ENCODE measurements around the gene OLFML2A.

OLFML2A gene

DNA sequence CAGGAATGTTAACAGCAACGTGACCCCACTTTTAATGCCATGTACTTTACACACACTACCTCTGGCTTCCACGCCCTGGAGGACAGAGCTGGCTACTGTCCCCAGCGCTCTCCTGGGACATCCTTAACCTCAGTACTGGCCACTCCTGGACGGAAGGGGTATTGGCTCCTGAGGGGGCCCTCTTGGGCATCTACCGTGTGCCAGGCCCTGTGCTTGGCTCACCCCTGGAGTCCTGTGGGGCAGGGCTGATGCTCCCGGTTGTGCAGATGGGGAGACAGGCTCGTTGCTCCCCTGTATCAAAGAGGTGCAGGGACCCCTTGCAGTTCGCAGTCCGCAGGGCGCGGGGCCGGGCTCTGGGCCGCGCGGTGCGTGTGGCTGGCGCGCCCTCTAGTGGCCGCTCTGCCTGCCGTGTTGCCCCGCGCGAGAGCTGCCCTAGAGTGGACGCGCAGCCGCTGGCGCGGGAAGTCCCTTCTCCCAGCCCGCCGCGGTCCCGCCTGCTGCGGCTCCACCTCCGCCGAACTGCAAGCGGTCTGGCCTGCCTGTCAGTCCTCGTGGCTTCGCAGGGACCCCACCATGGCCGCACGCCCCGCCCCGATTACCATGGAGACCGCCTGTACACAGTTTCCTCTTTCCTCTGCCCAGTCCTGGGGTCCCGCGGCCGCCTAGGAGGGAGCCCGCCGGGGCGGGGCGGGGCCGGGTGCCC is 76.0 kb downstream of the OLFML2A start, which contains the start of gene WDR38 (continued):
- TF ChIP-seq GLIS1 (tag by site-specific recombination; IDR thresholded peaks at IDR 0.05) (peak; percentile 72; the same call in 1 of the 2 replicates), ZBTB7A (tag by site-specific recombination; IDR thresholded peaks at IDR 0.05; ENCODE audit: low read depth) (no peak), ZNF510 (tag by site-specific recombination; IDR thresholded peaks at IDR 0.05; ENCODE audit: insufficient replicate concordance) (no peak), ZNF324 (tag by site-specific recombination; IDR thresholded peaks at IDR 0.05) (peak; percentile 55; the same call in 1 of the 2 replicates), ZNF10 (tag by site-specific recombination; IDR thresholded peaks at IDR 0.05) (no peak), ZFP3 (tag by site-specific recombination; IDR thresholded peaks at IDR 0.05; ENCODE audit: low read depth) (no peak), ZNF335 (tag by site-specific recombination; conservative IDR thresholded peaks at IDR 0.05) (peak; percentile 72), YY2 (tag by site-specific recombination; IDR thresholded peaks at IDR 0.05) (0 out of 2 replicates have a peak, but pooled peaks have one; percentile 33), ZNF623 (tag by site-specific recombination; IDR thresholded peaks at IDR 0.05) (no peak), KLF9 (tag by site-specific recombination; IDR thresholded peaks at IDR 0.05; ENCODE audit: low read depth) (peak; percentile 50; the same call in 1 of the 2 replicates)
- TF ChIP-seq, protein P1, sequence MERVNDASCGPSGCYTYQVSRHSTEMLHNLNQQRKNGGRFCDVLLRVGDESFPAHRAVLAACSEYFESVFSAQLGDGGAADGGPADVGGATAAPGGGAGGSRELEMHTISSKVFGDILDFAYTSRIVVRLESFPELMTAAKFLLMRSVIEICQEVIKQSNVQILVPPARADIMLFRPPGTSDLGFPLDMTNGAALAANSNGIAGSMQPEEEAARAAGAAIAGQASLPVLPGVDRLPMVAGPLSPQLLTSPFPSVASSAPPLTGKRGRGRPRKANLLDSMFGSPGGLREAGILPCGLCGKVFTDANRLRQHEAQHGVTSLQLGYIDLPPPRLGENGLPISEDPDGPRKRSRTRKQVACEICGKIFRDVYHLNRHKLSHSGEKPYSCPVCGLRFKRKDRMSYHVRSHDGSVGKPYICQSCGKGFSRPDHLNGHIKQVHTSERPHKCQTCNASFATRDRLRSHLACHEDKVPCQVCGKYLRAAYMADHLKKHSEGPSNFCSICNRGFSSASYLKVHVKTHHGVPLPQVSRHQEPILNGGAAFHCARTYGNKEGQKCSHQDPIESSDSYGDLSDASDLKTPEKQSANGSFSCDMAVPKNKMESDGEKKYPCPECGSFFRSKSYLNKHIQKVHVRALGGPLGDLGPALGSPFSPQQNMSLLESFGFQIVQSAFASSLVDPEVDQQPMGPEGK (tag by site-specific recombination; IDR thresholded peaks at IDR 0.05), result peak; percentile 46; the same call in 1 of the 2 replicates
- TF ChIP-seq, protein P2, sequence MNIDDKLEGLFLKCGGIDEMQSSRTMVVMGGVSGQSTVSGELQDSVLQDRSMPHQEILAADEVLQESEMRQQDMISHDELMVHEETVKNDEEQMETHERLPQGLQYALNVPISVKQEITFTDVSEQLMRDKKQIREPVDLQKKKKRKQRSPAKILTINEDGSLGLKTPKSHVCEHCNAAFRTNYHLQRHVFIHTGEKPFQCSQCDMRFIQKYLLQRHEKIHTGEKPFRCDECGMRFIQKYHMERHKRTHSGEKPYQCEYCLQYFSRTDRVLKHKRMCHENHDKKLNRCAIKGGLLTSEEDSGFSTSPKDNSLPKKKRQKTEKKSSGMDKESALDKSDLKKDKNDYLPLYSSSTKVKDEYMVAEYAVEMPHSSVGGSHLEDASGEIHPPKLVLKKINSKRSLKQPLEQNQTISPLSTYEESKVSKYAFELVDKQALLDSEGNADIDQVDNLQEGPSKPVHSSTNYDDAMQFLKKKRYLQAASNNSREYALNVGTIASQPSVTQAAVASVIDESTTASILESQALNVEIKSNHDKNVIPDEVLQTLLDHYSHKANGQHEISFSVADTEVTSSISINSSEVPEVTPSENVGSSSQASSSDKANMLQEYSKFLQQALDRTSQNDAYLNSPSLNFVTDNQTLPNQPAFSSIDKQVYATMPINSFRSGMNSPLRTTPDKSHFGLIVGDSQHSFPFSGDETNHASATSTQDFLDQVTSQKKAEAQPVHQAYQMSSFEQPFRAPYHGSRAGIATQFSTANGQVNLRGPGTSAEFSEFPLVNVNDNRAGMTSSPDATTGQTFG (tag by site-specific recombination; IDR thresholded peaks at IDR 0.05; ENCODE audit: borderline replicate concordance), result no peak
- TF ChIP-seq, protein P3, sequence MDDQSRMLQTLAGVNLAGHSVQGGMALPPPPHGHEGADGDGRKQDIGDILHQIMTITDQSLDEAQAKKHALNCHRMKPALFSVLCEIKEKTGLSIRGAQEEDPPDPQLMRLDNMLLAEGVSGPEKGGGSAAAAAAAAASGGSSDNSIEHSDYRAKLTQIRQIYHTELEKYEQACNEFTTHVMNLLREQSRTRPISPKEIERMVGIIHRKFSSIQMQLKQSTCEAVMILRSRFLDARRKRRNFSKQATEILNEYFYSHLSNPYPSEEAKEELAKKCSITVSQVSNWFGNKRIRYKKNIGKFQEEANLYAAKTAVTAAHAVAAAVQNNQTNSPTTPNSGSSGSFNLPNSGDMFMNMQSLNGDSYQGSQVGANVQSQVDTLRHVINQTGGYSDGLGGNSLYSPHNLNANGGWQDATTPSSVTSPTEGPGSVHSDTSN (CRISPR knock-in tag; IDR thresholded peaks at IDR 0.05), result peak; percentile 53; the same call in 1 of the 2 replicates
- TF ChIP-seq, protein P4, sequence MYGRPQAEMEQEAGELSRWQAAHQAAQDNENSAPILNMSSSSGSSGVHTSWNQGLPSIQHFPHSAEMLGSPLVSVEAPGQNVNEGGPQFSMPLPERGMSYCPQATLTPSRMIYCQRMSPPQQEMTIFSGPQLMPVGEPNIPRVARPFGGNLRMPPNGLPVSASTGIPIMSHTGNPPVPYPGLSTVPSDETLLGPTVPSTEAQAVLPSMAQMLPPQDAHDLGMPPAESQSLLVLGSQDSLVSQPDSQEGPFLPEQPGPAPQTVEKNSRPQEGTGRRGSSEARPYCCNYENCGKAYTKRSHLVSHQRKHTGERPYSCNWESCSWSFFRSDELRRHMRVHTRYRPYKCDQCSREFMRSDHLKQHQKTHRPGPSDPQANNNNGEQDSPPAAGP (tag by site-specific recombination; IDR thresholded peaks at IDR 0.05), result peak; percentile 70

DNA sequence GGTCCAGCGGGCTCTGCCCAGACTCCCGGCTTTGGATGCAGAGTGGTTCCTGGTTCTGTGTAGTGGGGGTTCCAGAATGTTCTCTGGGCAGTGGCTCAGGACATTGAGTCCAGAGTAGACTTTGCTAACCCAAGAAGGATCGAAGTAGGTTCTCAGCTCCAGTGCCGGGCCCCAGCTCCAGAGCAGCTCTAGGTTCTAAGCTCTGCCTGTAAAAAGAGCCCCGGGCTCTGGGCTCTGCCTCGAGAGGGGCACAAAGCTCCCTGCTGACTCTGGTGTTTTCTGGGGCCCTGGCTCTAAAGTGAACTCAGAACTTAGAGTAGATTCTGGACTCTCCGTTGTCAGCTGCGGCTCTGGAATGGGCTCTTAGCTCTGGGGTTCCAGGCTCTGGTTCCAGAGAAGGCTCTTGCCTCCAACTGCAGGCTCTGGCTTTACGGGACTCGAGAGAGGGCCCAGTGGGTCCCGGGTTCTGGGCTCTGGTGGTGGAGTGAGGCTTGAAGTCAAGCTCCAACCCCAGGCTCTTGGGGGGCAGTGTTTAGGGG is 76.7 kb downstream of the OLFML2A start:
- no peaks in the 10 kb centered on the region for H3K9me3 ChIP-seq (ENCODE audit: control insufficient read depth, insufficient read depth, low read depth, low read length)
- H3K4me1 ChIP-seq (ENCODE audit: control insufficient read depth, insufficient read depth, low read length), result no peaks in the 10 kb centered on the region
- ChIA-PET POLR2A (interaction anchor here (0.5 to 10.0 kb wide), 7 partner anchors 8 to 154 kb away, joined by 3 to 201 read pairs (median 5); partner anchors contain the start of genes ARPC5L, NR6A1, OLFML2A and RPL35), CTCF (interaction anchor here (0.5 to 31.1 kb wide), 38 partner anchors 8 to 521 kb away, joined by 3 to 1257 read pairs (median 4); partner anchors contain the start of genes ARPC5L, NR6A1, OLFML2A and RPL35)
- TF ChIP-seq ZNF341 (tag by site-specific recombination; IDR thresholded peaks at IDR 0.05; ENCODE audit: low read depth), result no peak
- TF ChIP-seq, protein P5, sequence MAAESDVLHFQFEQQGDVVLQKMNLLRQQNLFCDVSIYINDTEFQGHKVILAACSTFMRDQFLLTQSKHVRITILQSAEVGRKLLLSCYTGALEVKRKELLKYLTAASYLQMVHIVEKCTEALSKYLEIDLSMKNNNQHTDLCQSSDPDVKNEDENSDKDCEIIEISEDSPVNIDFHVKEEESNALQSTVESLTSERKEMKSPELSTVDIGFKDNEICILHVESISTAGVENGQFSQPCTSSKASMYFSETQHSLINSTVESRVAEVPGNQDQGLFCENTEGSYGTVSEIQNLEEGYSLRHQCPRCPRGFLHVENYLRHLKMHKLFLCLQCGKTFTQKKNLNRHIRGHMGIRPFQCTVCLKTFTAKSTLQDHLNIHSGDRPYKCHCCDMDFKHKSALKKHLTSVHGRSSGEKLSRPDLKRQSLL (tag by site-specific recombination; IDR thresholded peaks at IDR 0.05), result peak; percentile 97
- H3K36me3 ChIP-seq (ENCODE audit: control insufficient read depth in 2 of 2, insufficient read depth in 1 of 2, low read length in 2 of 2), result peaks cover 0 to 23% of the 10 kb centered on the region in 2 experiments; a peak in 1 of 3 replicates
- peak overlapping the region; percentile 47 for H3K4me3 ChIP-seq (ENCODE audit: low read depth, low read length)
- no peak overlapping the region for H3K27ac ChIP-seq (ENCODE audit: extremely low read depth, low read depth, low read length)

Data from HEK293 (cell line).